A549 (cell line): ENCODE data around the gene SLCO3A1. TPM values are rescaled to one million over a fixed set of nuclear protein-coding genes. Genes with fewer than 3 reads are reported as not detected.
A peak's percentile ranks its signal among the peaks of the same experiment; 100 is the strongest.

ENCODE experiments used
- ATAC-seq, 2 experiments: fragments of 200-7000 bp in 1 of 2; fragments of >200 bp in 1 of 2; cut with Nextera tagmentation in 1 of 2; cut with Tn5 transposase in 1 of 2; 3 replicates each; pipeline versions ENCODE4 v1.8.0 to v1.9.1; 2018 to 2020; ENCODE audit warnings: mild to moderate bottlenecking in 1 of 2, moderate library complexity in 1 of 2
- CTCF ChIA-PET: fragments of 300-600 bp; sonication (Branson Sonifier 250); formaldehyde crosslinking; extraction: SDS; loops from one replicate; lab custom pipeline; 2021; ENCODE audit warnings: antibody characterized with exemption, inconsistent platforms; lab: Yijun Ruan, JAX
- POLR2A ChIA-PET: fragments of 350-600 bp; formaldehyde crosslinking; extraction: SDS; loops from one replicate; lab custom pipeline; 2021; ENCODE audit warnings: antibody characterized with exemption, inconsistent platforms; lab: Yijun Ruan, JAX
- DNase-seq, 2 experiments: peaks; one replicate each; pipeline versions ENCODE4 v3.0.0 to v3.0.0-alpha.2; 2011 to 2016; ENCODE audit warnings: low read depth in 1 of 2, low spot score in 1 of 2
- FAIRE-seq: peaks from 2 replicates; lab custom pipeline; 2011; peaks lifted over from hg19 to GRCh38; lab: Jason Lieb, UNC
- H3K27ac ChIP-seq, 2 experiments: fragments of >200 bp; sonication (Bioruptor Twin); formaldehyde crosslinking; 3 replicates each; pipeline ENCODE4 v1.5.1; 2016 to 2017
- H3K4me1 ChIP-seq: fragments of >200 bp; sonication (Bioruptor Twin); formaldehyde crosslinking; 3 replicates; pipeline ENCODE4 v1.6.1; 2016
- H3K4me2 ChIP-seq: fragments of >200 bp; sonication (Bioruptor Twin); formaldehyde crosslinking; 3 replicates; pipeline ENCODE4 v1.6.1; 2016
- H3K4me3 ChIP-seq: fragments of >200 bp; sonication (Bioruptor Twin); formaldehyde crosslinking; 3 replicates; pipeline ENCODE4 v1.5.1; 2016
- H3K9me3 ChIP-seq: fragments of >200 bp; sonication (Bioruptor Twin); formaldehyde crosslinking; 3 replicates; pipeline ENCODE4 v1.6.1; 2016
- CEBPB ChIP-seq, 2 experiments: fragments of >200 bp in 1 of 2; sonication (Bioruptor Twin) in 1 of 2; formaldehyde crosslinking in 1 of 2; IDR thresholded peaks; 2 replicates each; pipeline ENCODE4 v1.6.1; 2012 to 2016
- EHF ChIP-seq: fragments of 250-450 bp; sonication (Bioruptor Pico); IDR thresholded peaks from 2 replicates; pipeline ENCODE4 v1.5.0; 2020; ENCODE audit warnings: mild to moderate bottlenecking
- EHMT2 ChIP-seq: fragments of 200-600 bp; sonication (generic); IDR thresholded peaks from 2 replicates; pipeline ENCODE4 v1.6.1; 2016; ENCODE audit warnings: antibody characterized with exemption, low read depth, mild to moderate bottlenecking, moderate library complexity
- ELK1 ChIP-seq: fragments of 150-350 bp; IDR thresholded peaks from 2 replicates; pipeline ENCODE4 v1.6.1; 2014; ENCODE audit warnings: low read depth, mild to moderate bottlenecking, low read length
- FOSB ChIP-seq: fragments of 250-450 bp; sonication (Bioruptor Pico); IDR thresholded peaks from 2 replicates; pipeline ENCODE4 v1.5.0; 2020; ENCODE audit warnings: mild to moderate bottlenecking, moderate library complexity
- FOXS1 ChIP-seq: fragments of 250-450 bp; sonication (Bioruptor Pico); IDR thresholded peaks from 2 replicates; pipeline ENCODE4 v1.5.0; 2020; ENCODE audit warnings: mild to moderate bottlenecking, moderate library complexity
- GATA3 ChIP-seq: IDR thresholded peaks from 2 replicates; pipeline ENCODE4 v1.6.1; 2012; ENCODE audit warnings: borderline replicate concordance
- HDAC2 ChIP-seq: fragments of 200-600 bp; sonication (generic); IDR thresholded peaks from 2 replicates; pipeline ENCODE4 v1.6.1; 2016
- HES2 ChIP-seq: fragments of >200 bp; sonication (Bioruptor Twin); formaldehyde crosslinking; IDR thresholded peaks from 2 replicates; pipeline ENCODE4 v1.6.1; 2016
- HEYL ChIP-seq: fragments of 250-450 bp; sonication (Bioruptor Pico); IDR thresholded peaks from 2 replicates; pipeline ENCODE4 v1.8.0; 2021; ENCODE audit warnings: mild to moderate bottlenecking, moderate library complexity
- HOXB5 ChIP-seq: fragments of 250-450 bp; sonication (Bioruptor Pico); IDR thresholded peaks from 2 replicates; pipeline ENCODE4 v1.5.0; 2020; ENCODE audit warnings: mild to moderate bottlenecking, moderate library complexity
- JUN ChIP-seq, 2 experiments: fragments of >200 bp; sonication (Bioruptor Twin); formaldehyde crosslinking; IDR thresholded peaks; 2 replicates in 1 of 2; 3 replicates in 1 of 2; pipeline ENCODE4 v1.6.1; 2016 to 2017
- JUNB ChIP-seq: fragments of >200 bp; sonication (Bioruptor Twin); formaldehyde crosslinking; IDR thresholded peaks from 2 replicates; pipeline ENCODE4 v1.6.1; 2016
- MYC ChIP-seq: IDR thresholded peaks from 2 replicates; pipeline ENCODE4 v1.6.1; 2012; ENCODE audit warnings: mild to moderate bottlenecking, inconsistent platforms, low read length, improper control_type of control experiment, borderline replicate concordance
- POLR2A ChIP-seq: IDR thresholded peaks from 2 replicates; pipeline ENCODE4 v1.6.1; 2012; ENCODE audit warnings: mild to moderate bottlenecking, low read length
- RARB ChIP-seq: fragments of 250-450 bp; sonication (Bioruptor Pico); IDR thresholded peaks from 2 replicates; pipeline ENCODE4 v1.8.0; 2021; ENCODE audit warnings: mild to moderate bottlenecking, moderate library complexity
- RCOR1 ChIP-seq: fragments of 150-350 bp; IDR thresholded peaks from 2 replicates; pipeline ENCODE4 v1.6.1; 2014; ENCODE audit warnings: antibody characterized with exemption, low read length, low read depth
- RFX5 ChIP-seq: fragments of 450-650 bp; IDR thresholded peaks from 2 replicates; pipeline ENCODE4 v1.7.1; 2014; ENCODE audit warnings: antibody characterized with exemption, mild to moderate bottlenecking, moderate library complexity
- SMC3 ChIP-seq: fragments of >200 bp; sonication (Bioruptor Twin); formaldehyde crosslinking; IDR thresholded peaks from 3 replicates; pipeline ENCODE4 v1.6.1; 2018; ENCODE audit warnings: inconsistent platforms
- TFCP2L1 ChIP-seq: fragments of 250-450 bp; sonication (Bioruptor Pico); IDR thresholded peaks from 2 replicates; pipeline ENCODE4 v1.5.0; 2021; ENCODE audit warnings: mild to moderate bottlenecking
- TP53 ChIP-seq: fragments of 250-450 bp; sonication (Bioruptor Pico); IDR thresholded peaks from 2 replicates; pipeline ENCODE4 v1.5.0; 2021; ENCODE audit warnings: mild to moderate bottlenecking, moderate library complexity
- ZFP36 ChIP-seq: fragments of 450-650 bp; IDR thresholded peaks from 2 replicates; pipeline ENCODE4 v1.6.1; 2014; ENCODE audit warnings: borderline replicate concordance; ENCODE audit not compliant: partially characterized antibody
- ZNF302 ChIP-seq: fragments of 250-450 bp; sonication (Bioruptor Pico); IDR thresholded peaks from 2 replicates; pipeline ENCODE4 v1.9.0; 2021; ENCODE audit warnings: inconsistent platforms, mild to moderate bottlenecking, moderate library complexity
- WGBS: methylation state at CpG from one replicate; pipeline ENCODE4 v1.1.6; 2017; ENCODE audit errors: missing lambda C conversion rate; 5-methylcytosine and 5-hydroxymethylcytosine counted together
- polyA plus RNA-seq, 4 experiments: library from polyadenylated mRNA; depleted of rRNA in 3 of 4; stranded (reverse); fragments of >200 nt; fragmentation: RNase III in 1 of 4; extraction: RNeasy Plus Mini Kit Qiagen cat#74134 plus additional on column Dnase treatment in 1 of 4; gene quantifications; 2 replicates in 3 of 4; 3 replicates in 1 of 4; pipeline ENCODE4 v1.2.3, GENCODE V29; 2011 to 2017

The SLCO3A1 gene
- polyA plus RNA-seq, 2 of the 4 experiments (the other 2 are of a cell fraction): 16.8 to 17.0 TPM

DNA sequence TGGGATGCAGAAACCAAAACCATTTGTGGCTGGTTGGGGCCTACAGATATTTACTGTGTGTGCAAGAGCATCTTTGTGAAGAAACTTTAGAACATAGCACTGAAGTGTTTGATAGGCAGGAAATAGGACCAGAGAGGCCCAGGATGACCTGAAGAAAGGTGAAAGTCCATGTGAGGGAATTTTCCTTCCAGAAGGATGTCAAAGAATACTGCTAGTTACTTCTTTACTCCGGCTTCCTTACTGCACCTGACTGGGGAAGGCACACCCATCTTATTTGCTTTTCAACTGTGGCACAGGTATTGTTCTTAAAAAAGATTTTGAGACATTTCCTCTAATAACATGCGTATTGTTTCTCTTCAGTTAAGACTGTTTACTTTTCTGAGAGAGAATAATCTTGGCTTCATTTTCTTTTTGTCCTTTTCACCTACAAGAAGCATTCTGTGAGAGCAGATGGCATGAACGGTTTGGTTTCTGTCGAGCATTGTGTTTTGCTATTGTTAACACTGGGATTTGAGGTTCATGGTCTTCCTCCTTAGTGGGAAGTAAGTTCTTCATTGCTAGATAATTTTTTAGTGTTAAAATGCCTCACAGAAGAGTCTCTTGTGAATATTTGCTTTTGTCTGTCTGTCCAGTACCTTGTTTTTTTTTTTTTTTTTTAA, 71.5 kb downstream of the SLCO3A1 start:
- DNase-seq (no peak), ATAC-seq (no peak)
- POLR2A ChIA-PET: no interaction called here

GRCh38 chr15:91925794-91926193, 72.3 kb downstream of the SLCO3A1 start:
- no peak for TF ChIP-seq MYC
- Histone ChIP-seq H3K4me3 (no peak overlapping the region), H3K4me1 (no peaks in the 10 kb centered on the region), H3K4me2 (no peak overlapping the region), H3K27ac (no peak overlapping the region), H3K9me3 (no peaks in the 10 kb centered on the region)
- CTCF ChIA-PET: interaction anchor here (0.7 to 1.3 kb wide), 5 partner anchors 9 to 157 kb away, joined by 3 to 4 read pairs (median 4); no protein-coding TSS in a partner anchor
- WGBS: 85% methylated on average over 3 of the region's 3 CpGs
- FAIRE-seq (no peak), ATAC-seq (no peak), DNase-seq (no peak)
- POLR2A ChIA-PET: no interaction called here

More for the DNA sequence above, 71.5 kb downstream of the SLCO3A1 start:
- Histone ChIP-seq H3K4me2 (no peak overlapping the region), H3K9me3 (no peaks in the 10 kb centered on the region), H3K4me3 (no peak overlapping the region), H3K27ac (no peak overlapping the region), H3K4me1 (no peaks in the 10 kb centered on the region)
- 87% methylated on average over 4 of the region's 4 CpGs for WGBS
- no peak for FAIRE-seq
- TF ChIP-seq POLR2A (no peak), JUNB (no peak), FOXS1 (CRISPR knock-in tag) (no peak), JUN (IDR thresholded peaks at IDR 0.05) (no peak), HDAC2 (no peak), HEYL (CRISPR knock-in tag) (no peak), TFCP2L1 (CRISPR knock-in tag) (no peak), ZNF302 (CRISPR knock-in tag) (no peak), EHMT2 (no peak), RFX5 (no peak), HES2 (no peak), EHF (CRISPR knock-in tag) (no peak), CEBPB (IDR thresholded peaks at IDR 0.05) (no peak), HOXB5 (no peak)
- TF ChIP-seq, all 56 proteins: peak for 0
- CTCF ChIA-PET: interaction anchor here (1.2 kb wide), 1 partner anchor 57 kb away, joined by 3 read pairs; no protein-coding TSS in a partner anchor

- H3K4me3 ChIP-seq: no peak overlapping the region
- POLR2A ChIA-PET: no interaction called here
- FAIRE-seq (no peak), ATAC-seq (no peak), DNase-seq (no peak)
- no peak for TF ChIP-seq MYC
- TF ChIP-seq ELK1: no peak
- no peak for TF ChIP-seq TP53 (CRISPR knock-in tag)
- TF ChIP-seq SMC3: no peak
- no peak for TF ChIP-seq RCOR1
- no peak for TF ChIP-seq ZFP36
- no peak for TF ChIP-seq GATA3
- WGBS: 60% methylated on average over 4 of the region's 4 CpGs
- H3K4me1 ChIP-seq: no peaks in the 10 kb centered on the region
- H3K4me2 ChIP-seq: no peak overlapping the region
- CTCF ChIA-PET: interaction anchor here (1.2 to 1.3 kb wide), 2 partner anchors 10 to 151 kb away, joined by 3 to 4 read pairs; no protein-coding TSS in a partner anchor
- H3K9me3 ChIP-seq: no peaks in the 10 kb centered on the region
- H3K27ac ChIP-seq: no peak overlapping the region
Measured at GRCh38 chr15:91926908-91927270, 73.4 kb downstream of the SLCO3A1 start.

- ATAC-seq: no peak
- peak; percentile 36 for FAIRE-seq
- no peaks in the 10 kb centered on the region for H3K4me1 ChIP-seq
- POLR2A ChIA-PET: no interaction called here
- 86% methylated on average over 4 of the region's 4 CpGs for WGBS
- no peak overlapping the region for H3K4me3 ChIP-seq
- TF ChIP-seq RARB (CRISPR knock-in tag) (no peak), FOSB (CRISPR knock-in tag) (no peak)
- TF ChIP-seq, all 56 proteins: peak for 0
- DNase-seq: no peak
- Histone ChIP-seq H3K9me3 (no peaks in the 10 kb centered on the region), H3K4me2 (no peak overlapping the region), H3K27ac (no peak overlapping the region)
- CTCF ChIA-PET: interaction anchor here (0.9 to 1.2 kb wide), 3 partner anchors 21 to 151 kb away, joined by 3 read pairs; partner anchors contain the start of gene SLCO3A1
Measured at GRCh38 chr15:91927585-91927984, 74.1 kb downstream of the SLCO3A1 start.
